Neural crest cell (in vitro differentiated cells): ENCODE results near the gene TSHZ2. TPM values are rescaled to one million over a fixed set of nuclear protein-coding genes. Genes with fewer than 3 reads are reported as not detected.

Experiments used
- DNase-seq: peaks from one replicate; pipeline ENCODE4 v3.0.0; 2021; ENCODE audit warnings: low read depth, mixed read lengths, low spot score
- H3K27ac Mint-ChIP-seq: one replicate; pipeline ENCODE4 v1.8.0; 2021; ENCODE audit warnings: mild to moderate bottlenecking, mixed read lengths; ENCODE audit not compliant: unreplicated experiment
- H3K27me3 Mint-ChIP-seq: 2 replicates; pipeline ENCODE4 v1.8.0; 2021; ENCODE audit warnings: low read depth, mild to moderate bottlenecking, mixed read lengths
- H3K36me3 Mint-ChIP-seq: 2 replicates; pipeline ENCODE4 v1.8.0; 2021; ENCODE audit warnings: low read depth, mild to moderate bottlenecking, mixed read lengths
- H3K4me1 Mint-ChIP-seq: 2 replicates; pipeline ENCODE4 v1.8.0; 2021; ENCODE audit warnings: mixed read lengths
- H3K4me3 Mint-ChIP-seq: one replicate; pipeline ENCODE4 v1.8.0; 2021; ENCODE audit warnings: mild to moderate bottlenecking, mixed read lengths
- H3K9me3 Mint-ChIP-seq: 2 replicates; pipeline ENCODE4 v1.8.0; 2021; ENCODE audit warnings: mixed read lengths
- total RNA-seq: library from RNA; stranded (reverse); gene quantifications from 2 replicates; pipeline ENCODE4 v1.2.1, GENCODE V29; 2021
- TF ChIP-seq, protein P1 (sequence below): fragments of 200-600 bp; sonication (generic); conservative IDR thresholded peaks from 2 replicates; pipeline ENCODE4 v1.5.0; 2021; ENCODE audit warnings: antibody characterized with exemption, mild to moderate bottlenecking

Gene TSHZ2
- total RNA-seq, 1 donor from 2014 or later = 6.4 TPM

DNA sequence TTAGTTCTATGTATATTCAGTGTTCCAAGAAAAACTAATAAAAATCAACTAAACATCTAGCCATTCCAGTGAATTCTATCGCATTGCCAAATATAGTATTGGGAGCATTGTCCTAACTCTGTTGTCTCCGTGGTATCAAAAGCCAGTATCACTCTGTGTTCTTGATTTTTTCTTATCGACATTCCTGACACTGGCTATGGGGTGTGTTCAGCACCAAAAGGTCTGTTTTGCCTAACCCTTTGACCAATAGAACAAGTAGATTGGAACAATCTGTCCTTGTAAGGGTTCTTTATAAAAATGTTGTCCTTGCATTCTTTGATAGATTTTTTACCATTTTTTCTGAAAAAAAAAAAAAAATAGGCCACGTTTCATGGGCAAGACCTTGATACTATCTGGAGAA is 161.5 kb downstream of the TSHZ2 start:
- Mint-ChIP-seq H3K36me3 (no peaks in the 10 kb centered on the region), H3K4me1 (peaks cover 5% of the 10 kb centered on the region), H3K9me3 (no peaks in the 10 kb centered on the region), H3K27me3 (peaks cover 7% of the 10 kb centered on the region), H3K4me3 (no peak overlapping the region), H3K27ac (no peak overlapping the region)
- DNase-seq = no peak
- TF ChIP-seq, protein P1, sequence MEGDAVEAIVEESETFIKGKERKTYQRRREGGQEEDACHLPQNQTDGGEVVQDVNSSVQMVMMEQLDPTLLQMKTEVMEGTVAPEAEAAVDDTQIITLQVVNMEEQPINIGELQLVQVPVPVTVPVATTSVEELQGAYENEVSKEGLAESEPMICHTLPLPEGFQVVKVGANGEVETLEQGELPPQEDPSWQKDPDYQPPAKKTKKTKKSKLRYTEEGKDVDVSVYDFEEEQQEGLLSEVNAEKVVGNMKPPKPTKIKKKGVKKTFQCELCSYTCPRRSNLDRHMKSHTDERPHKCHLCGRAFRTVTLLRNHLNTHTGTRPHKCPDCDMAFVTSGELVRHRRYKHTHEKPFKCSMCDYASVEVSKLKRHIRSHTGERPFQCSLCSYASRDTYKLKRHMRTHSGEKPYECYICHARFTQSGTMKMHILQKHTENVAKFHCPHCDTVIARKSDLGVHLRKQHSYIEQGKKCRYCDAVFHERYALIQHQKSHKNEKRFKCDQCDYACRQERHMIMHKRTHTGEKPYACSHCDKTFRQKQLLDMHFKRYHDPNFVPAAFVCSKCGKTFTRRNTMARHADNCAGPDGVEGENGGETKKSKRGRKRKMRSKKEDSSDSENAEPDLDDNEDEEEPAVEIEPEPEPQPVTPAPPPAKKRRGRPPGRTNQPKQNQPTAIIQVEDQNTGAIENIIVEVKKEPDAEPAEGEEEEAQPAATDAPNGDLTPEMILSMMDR = no peak

- Mint-ChIP-seq H3K27me3 (peaks cover 7% of the 10 kb centered on the region), H3K4me3 (no peak overlapping the region), H3K9me3 (no peaks in the 10 kb centered on the region), H3K27ac (no peak overlapping the region), H3K36me3 (no peaks in the 10 kb centered on the region), H3K4me1 (peaks cover 5% of the 10 kb centered on the region)
- DNase-seq = no peak
- TF ChIP-seq, protein P1 = no peak
Measured at GRCh38 chr20:53136473-53136872, 164.3 kb downstream of the TSHZ2 start.

- Mint-ChIP-seq H3K9me3 (peaks cover 2% of the 10 kb centered on the region), H3K4me3 (no peak overlapping the region), H3K27ac (no peak overlapping the region), H3K36me3 (no peaks in the 10 kb centered on the region), H3K27me3 (peaks cover 3% of the 10 kb centered on the region), H3K4me1 (peaks cover 5% of the 10 kb centered on the region)
- no peak for DNase-seq
- TF ChIP-seq, protein P1 = no peak
Measured at GRCh38 chr20:53138454-53139262, 166.5 kb downstream of the TSHZ2 start.

DNA sequence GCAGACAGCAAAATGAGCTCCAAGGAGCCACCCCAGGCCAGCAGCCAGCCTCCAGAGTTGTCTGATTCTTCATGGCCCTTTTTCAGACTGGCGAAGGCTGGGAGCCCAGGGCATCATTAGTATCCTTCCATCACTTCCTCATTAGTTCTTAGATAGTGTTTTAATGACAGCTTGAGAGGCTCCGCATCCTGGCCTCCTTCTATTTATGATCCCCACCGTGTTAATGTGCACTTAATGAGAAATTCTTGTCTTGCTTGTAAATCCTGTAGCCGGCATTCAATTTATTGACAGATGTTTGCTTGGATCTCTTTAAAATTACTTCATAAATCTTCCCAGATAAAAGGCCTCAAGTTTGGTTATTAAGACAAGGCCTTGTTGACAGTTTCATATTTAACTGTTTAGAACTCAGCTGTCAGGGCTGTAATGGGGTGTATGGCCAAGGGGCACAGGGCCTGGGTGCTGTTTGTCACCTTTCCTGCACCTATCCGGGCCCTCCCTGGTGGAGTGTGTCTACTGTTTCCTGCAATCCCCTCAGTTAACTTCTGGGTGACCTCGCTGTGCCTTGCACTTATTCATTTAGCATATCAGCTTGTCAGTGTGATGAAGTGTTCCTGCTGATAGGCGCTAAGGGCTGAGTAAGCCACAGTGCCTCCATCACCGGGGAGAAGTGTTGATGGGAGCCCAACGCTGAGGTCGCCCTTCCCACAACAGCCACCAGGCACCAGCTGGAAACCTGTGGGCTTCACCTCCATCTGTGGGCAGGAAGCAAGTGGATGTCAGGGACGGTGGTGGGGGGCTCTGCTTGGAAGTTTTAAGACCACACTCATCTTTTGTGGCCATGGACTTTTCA is 169.3 kb downstream of the TSHZ2 start:
- DNase-seq = no peak

More for the DNA sequence above, 169.3 kb downstream of the TSHZ2 start:
- peaks cover 2% of the 10 kb centered on the region for H3K9me3 Mint-ChIP-seq
- peaks cover 5% of the 10 kb centered on the region for H3K4me1 Mint-ChIP-seq
- H3K27ac Mint-ChIP-seq = no peak overlapping the region
- no peak overlapping the region for H3K4me3 Mint-ChIP-seq
- peaks cover 5% of the 10 kb centered on the region for H3K27me3 Mint-ChIP-seq
- no peaks in the 10 kb centered on the region for H3K36me3 Mint-ChIP-seq
- TF ChIP-seq, protein P1 = no peak
